Measurements from ENCODE around the gene C1QTNF6. TPM values are rescaled to one million over a fixed set of nuclear protein-coding genes. Genes with fewer than 3 reads are reported as not detected.

The C1QTNF6 gene
- total RNA-seq, 1 donor from 2014 or later, result 5.1 TPM

- DNase-seq (ENCODE audit: low read depth), result no peak
- TF ChIP-seq CTCF (IDR thresholded peaks at IDR 0.05; ENCODE audit: insufficient read depth, low read length, poor library complexity, severe bottlenecking), result no peak
- Histone ChIP-seq H3K36me3 (ENCODE audit: control insufficient read depth, insufficient read depth, low read length) (no peaks in the 10 kb centered on the region), H3K27me3 (ENCODE audit: control insufficient read depth, insufficient read depth, low read length) (no peaks in the 10 kb centered on the region), H3K4me3 (ENCODE audit: low read depth, low read length) (no peak overlapping the region)
Measured at GRCh38 chr22:37196539-37197450, 8.7 kb upstream of the C1QTNF6 start.

- Histone ChIP-seq H3K4me3 (ENCODE audit: low read depth, low read length) (no peak overlapping the region), H3K27me3 (ENCODE audit: control insufficient read depth, insufficient read depth, low read length) (no peaks in the 10 kb centered on the region), H3K36me3 (ENCODE audit: control insufficient read depth, insufficient read depth, low read length) (no peaks in the 10 kb centered on the region)
- DNase-seq (ENCODE audit: low read depth), result no peak
- no peak for TF ChIP-seq CTCF (IDR thresholded peaks at IDR 0.05; ENCODE audit: insufficient read depth, low read length, poor library complexity, severe bottlenecking)
Measured at GRCh38 chr22:37195921-37196320, 7.9 kb upstream of the C1QTNF6 start.

DNA sequence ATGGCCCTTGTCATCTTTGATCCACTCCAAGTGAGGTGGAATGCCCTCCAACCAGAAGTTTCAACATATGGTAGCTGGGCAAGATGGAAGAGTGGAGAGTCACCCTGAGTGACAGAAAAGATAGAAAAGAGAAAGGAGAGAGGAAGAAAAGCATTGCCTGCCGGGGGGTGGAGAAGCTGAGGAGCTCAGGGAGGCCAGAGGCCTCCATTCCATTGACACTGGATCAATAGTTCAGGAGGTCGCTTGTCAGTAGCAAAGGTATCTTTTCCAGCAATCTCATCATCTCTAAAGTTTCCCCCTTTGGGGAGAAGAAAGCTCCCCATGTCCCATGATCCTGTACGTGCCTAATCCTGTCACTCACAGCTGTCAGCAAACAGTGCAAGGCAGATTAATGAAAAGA is 6.7 kb upstream of the C1QTNF6 start:
- no peaks in the 10 kb centered on the region for H3K27me3 ChIP-seq (ENCODE audit: control insufficient read depth, insufficient read depth, low read length)
- H3K4me3 ChIP-seq (ENCODE audit: low read depth, low read length), result no peak overlapping the region
- DNase-seq (ENCODE audit: low read depth), result no peak
- TF ChIP-seq CTCF (IDR thresholded peaks at IDR 0.05; ENCODE audit: insufficient read depth, low read length, poor library complexity, severe bottlenecking), result no peak
- no peaks in the 10 kb centered on the region for H3K36me3 ChIP-seq (ENCODE audit: control insufficient read depth, insufficient read depth, low read length)

GRCh38 chr22:37193629-37194191 is 5.7 kb upstream of the C1QTNF6 start:
- Histone ChIP-seq H3K36me3 (ENCODE audit: control insufficient read depth, insufficient read depth, low read length) (no peaks in the 10 kb centered on the region), H3K27me3 (ENCODE audit: control insufficient read depth, insufficient read depth, low read length) (no peaks in the 10 kb centered on the region), H3K4me3 (ENCODE audit: low read depth, low read length) (no peak overlapping the region)
- no peak for TF ChIP-seq CTCF (IDR thresholded peaks at IDR 0.05; ENCODE audit: insufficient read depth, low read length, poor library complexity, severe bottlenecking)
- no peak for DNase-seq (ENCODE audit: low read depth)

- TF ChIP-seq CTCF (IDR thresholded peaks at IDR 0.05; ENCODE audit: insufficient read depth, low read length, poor library complexity, severe bottlenecking), result no peak
- no peak for DNase-seq (ENCODE audit: low read depth)
- no peak overlapping the region for H3K4me3 ChIP-seq (ENCODE audit: low read depth, low read length)
Measured at GRCh38 chr22:37192741-37193140, 4.7 kb upstream of the C1QTNF6 start.

More at GRCh38 chr22:37192741-37193140, 4.7 kb upstream of the C1QTNF6 start:
- H3K27me3 ChIP-seq (ENCODE audit: control insufficient read depth, insufficient read depth, low read length), result no peaks in the 10 kb centered on the region
- H3K36me3 ChIP-seq (ENCODE audit: control insufficient read depth, insufficient read depth, low read length), result no peaks in the 10 kb centered on the region

All from kidney epithelial cell (primary cell).